GM04503 (cell line): ENCODE measurements around the gene MAST4.

Experiments used
- DNase-seq: peaks from one replicate; pipeline ENCODE4 v3.0.0-alpha.2; 2012; ENCODE audit warnings: low read depth

The MAST4 gene

DNA sequence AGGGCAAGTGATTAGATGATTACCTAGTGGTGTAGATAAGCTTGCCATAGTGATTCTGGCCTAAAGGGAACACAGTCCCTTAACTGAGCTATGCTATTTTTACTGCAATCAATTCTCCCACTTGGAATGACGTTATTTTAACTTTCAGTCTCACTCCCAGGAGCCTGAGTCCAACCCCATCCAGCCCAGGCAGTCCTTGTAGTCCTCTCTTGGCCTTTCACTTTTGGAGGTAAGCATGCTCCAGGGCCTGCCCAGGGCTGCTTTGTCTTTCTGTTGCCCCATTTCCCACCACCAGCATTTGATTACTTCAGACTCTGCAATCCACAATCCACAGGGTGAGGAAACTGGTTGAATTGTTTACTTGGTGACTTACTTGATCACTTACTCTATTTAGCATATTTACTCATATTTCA lies 367.4 kb downstream of the MAST4 start:
- no peak for DNase-seq

DNA sequence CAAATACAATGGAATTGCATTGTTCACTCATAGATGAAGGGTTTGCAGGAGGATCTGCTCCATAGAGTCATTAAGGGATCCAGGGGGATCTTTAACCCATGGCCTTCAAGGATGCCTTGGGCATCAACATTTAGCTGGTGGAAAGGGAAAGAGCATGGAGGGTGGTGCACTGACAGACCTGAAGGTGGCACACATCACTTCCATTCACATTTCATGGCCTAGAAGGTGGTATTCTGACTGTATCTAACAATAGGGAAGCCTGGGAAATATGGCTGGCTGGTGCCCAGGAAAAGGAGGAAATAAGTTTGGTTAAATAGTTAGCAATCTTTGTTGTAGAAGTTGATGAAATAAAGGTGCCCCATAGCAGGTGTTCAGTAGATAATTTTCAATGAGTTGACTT lies 370.2 kb downstream of the MAST4 start:
- DNase-seq, result no peak

DNA sequence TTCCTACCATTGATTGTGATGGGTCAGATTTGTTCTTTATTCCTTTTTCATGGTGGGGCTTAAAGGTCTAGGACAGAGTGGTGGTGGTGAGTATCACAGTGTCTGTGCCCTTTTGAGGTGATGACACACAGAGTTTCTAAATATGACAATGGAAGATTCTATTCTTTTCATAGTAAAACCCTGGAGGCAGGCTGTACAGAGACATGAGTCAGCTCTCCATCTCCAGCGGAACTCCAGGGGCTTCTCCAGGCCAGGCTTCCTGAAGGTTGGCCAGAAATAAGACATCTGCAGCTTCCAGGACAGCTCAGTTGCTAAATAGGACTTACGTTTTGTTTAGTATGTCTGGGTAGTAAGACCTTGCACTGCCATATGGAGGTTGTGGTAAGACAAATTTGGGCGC lies 370.9 kb downstream of the MAST4 start:
- no peak for DNase-seq

DNA sequence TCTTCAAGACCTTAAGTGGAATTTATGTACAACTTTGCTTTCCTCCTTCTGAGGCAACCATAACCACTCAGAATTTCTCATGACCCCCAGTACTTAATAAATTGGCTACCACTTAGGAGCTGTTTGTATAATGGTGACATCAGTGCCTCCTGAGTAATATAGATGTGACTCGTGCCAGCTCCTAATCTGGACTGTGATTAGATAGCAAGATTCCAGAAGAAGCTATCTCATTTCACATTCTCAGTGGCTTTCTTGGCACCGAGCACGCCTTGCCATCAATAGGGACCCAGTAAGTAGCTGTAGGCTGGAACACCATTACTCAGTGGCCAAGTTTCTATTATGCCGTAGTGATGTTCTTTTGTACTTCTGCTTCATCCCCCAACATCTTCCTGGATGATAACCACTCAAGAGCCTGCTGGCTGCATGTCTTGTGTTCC lies 371.7 kb downstream of the MAST4 start:
- DNase-seq, result no peak

DNA sequence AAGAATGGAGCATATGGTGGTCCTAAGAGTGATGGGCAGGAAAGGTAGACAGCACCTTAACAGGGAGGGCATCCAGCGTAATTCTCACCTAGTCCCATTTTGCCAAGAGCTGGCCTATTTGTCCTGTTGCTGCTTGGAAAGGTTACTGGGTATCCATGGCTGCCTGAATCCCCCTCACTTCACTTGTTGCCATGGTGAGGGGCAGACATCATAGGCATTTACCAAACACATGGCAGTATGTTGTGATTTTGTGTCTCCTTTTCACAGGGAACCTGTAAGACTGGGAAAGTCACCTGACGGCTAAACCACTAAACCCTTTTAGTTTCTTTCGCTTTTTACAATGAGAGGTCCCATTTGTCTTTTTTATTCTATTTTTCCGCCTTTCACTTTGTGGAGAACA lies 373.3 kb downstream of the MAST4 start:
- no peak for DNase-seq

DNA sequence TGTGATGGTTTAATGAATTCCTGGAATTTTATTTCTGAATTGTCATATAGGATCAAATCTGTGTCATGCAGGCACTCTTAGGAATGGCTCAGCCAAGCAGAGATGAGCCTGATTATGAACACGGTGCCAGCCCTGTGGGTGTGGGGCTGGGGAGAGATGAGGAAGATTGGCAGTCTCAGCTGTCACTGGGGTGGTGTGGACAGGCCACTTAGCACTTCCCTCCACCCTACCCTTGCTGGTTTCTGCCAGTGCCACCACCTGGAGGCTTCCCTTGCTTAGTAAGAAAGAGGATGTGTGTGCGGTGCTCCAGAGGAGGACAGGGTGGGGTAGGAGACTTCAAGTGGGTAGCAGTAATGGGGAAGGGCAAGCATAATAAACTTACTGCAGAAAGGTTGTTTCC lies 373.8 kb downstream of the MAST4 start:
- no peak for DNase-seq

DNA sequence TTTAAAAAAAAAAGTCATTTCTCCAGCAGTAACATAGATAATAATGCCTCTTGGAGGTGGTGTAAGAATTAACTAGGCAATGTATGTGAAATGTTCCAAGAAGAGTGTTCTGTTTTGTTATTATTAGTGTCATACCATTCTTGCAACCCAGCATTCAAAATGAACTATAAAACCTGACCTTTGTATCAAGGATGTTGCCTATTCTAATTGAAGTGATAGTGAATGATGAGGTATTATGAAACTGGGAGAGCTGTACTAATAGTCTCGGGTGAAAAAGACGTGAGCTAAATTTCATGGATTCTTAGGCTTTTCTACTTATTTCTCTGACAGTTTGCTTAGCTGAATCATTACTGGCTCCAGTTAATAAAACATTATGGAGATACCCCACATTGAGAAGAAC lies 375.8 kb downstream of the MAST4 start:
- no peak for DNase-seq

DNA sequence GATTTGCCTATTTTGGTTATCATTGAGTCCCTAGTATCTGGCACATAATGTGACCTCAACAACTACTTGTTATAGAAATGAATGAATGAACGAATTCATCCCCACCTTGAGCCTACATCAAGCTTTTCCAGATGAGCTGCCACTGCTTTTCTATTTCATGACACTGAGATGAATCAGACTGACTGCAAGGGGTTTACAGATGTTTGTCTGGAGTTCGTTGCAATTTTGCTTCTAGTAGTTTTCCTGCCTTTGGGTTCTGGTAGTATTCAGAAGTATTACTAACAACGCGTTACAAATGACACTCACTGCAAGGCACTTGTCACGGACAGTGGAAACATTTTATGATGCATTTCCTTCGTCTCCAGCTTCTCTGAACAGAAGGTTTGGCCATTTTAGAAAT lies 378.1 kb downstream of the MAST4 start:
- DNase-seq, result no peak

DNA sequence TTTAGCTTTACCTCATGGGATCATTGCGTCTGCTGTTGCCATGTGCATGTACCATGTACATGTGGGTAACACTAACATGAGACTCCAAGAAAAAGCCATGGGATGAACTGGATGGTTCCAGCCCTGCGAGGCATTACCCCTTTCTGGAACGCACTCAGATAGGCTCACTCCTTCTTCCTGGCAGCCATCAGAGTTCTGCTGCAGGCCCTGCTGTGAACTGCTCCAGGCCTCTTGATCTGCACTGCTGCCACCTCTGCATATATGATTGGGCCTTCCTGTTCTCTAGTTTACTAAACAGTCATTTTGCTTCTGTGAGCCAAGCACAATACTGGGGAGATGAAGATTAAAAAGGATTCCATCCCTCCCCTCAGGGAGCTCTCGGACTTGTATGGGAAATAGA lies 379.9 kb downstream of the MAST4 start:
- no peak for DNase-seq

DNA sequence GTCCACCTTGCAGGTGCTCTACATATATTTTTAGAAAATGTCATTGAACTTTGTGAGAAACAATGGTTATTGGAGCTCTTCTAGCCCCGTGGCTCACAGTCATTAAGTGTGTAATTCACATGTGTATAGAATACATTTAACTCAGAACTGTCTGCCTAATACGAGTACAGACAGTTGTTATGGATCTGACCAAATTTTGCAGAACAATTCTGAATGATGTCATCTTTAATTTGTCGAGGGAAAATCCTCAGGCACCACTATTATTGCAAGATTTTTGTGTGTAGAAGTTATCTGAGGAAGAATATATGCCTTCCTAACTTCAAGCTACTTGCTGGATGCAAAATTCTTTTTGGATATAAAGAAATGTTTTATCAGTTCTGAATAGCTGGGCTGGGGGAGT lies 383.5 kb downstream of the MAST4 start:
- no peak for DNase-seq

DNA sequence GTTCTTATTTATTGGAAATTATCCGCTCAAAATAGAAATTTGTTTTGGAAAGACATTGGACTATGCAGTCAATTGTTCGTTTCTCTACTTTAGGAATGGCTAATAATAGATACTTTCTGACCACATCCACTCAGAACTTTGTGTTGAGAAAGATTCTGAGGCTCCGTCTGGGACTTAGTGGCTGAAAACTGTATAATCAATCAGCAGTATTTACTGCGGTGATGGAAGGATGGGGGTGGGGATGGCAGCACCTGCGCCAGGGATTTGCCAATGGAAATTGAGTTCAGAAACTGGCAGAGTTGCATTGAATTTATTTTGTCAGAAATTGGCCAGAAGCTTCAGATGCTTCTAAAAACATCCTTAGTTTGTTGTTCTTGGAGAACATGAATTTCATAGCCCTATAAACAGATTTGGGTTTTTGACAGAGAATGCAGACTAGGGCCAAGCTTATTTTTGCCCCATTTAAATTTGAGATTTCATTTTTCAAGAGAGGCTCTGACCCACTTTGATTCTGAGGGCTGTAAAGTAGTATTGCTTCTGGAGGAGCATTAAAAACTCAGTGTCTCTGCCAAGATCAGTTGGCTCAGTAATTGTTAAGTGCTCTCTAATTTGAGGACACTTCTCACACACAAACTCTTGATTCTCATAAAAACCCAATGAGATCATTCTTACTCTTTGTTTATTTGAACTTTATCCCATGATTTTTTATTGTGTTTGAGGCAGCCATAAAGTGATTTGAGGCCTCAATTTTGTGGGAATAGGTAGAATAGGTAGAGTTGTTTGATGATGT lies 385.3 kb downstream of the MAST4 start:
- no peak for DNase-seq

DNA sequence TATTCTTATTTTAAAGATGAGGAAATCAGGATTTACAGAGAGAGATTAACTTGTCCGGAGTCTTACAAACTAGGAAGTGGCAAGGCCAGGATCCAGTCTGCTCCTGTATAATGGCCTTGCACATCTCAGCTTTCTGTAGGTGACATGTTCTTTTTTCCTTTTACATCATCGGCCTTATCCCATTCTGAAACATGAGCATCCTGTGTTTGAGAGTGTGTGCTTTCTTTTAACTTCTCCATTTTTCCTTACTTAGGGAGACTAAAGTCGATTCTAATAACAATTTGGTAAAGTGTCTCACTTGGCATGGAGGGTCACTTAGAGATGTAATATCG lies 385.8 kb downstream of the MAST4 start:
- no peak for DNase-seq

DNA sequence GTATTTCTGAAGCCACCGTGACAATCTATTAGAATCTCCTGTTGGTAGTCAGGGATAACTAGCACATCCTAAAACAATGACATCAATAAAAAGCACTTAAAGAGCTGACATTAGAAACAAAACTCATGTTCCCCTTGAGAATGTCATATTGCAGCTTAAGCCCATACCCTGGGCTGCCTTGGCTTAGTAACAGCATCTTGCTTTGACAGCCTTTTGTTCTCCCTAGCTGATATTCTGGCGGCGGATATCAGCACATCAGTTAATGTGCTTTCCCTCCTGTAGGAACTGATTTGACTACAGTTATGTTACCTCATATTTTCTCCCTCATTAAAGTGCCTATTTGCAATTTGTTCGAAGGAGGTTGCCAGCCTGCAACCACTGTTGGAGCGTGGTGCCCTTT lies 386.3 kb downstream of the MAST4 start:
- DNase-seq, result no peak

DNA sequence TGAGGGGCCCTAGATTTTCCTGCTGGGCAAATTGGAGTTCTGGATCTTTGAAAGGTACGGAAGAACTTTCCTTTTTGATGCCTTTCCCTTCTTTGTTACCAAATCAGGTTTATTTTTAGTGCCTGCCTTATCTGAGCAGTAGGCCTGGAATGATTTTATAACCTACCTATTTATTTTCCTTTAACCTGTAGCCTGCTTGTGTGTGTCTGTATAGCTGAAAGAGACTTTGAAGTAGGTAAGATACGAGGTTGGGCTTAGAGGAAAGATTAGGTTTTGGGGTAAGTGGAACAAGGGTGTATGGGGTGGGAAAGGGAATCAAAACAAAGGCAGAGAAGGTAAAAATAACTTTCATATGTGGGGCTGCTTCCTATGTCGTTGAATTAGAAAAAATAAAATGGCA lies 389.2 kb downstream of the MAST4 start:
- DNase-seq, result no peak

DNA sequence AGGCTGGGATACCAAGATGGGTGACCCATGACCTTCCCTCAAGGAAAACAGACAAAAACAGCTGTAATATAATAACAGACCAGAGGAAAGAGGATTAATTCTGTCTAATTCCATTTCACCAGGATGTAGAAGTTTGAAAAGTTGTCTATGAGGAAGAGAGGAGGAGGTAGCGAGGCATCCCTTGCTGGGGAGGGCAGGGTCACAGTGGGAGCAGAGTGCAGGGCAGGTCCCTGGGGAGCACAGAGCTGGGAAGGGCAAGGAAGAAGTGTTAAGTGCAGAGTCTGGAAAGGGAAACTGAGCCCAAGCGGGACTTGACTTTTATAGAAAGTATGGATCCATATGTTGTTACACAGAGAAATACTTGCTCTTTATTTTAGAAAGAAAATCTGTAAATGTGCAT lies 389.8 kb downstream of the MAST4 start:
- DNase-seq, result no peak

DNA sequence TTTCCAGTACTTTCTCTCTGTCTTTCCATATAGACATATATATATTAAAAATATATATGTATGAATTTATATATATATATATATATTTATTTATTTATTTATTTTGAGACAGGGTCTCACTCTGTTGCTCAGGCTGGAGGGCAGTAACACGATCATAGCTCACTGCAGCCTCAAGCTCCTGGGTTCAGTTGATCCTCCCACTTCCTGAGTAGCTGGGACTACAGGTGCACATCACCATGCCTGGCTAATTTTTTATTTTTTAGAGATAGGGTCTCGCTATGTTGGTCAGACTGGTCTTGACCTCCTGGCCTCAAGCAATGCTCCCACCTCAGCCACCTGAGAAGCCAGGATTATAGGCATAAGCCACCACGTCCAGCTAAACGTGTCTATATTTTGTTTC lies 390.3 kb downstream of the MAST4 start:
- DNase-seq, result no peak

DNA sequence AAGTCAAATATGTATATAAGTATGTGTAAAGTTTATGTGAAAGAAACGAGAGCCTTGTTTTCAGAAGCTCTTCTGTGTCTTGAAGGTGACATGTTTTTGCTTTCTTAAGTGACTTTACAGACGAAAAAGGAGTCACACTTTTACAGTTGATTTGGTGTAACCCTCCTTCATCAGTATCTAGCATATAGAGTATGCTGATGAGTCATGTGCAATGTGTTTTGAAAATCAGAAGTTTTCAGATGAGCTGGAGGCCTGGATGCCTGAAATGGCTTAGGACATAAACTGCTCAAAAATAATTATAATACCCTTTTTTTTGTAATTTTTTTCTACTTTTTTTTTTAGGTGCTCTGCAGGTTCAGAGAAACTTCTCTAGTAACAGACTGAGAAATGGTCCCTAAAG lies 390.9 kb downstream of the MAST4 start:
- DNase-seq, result no peak

DNA sequence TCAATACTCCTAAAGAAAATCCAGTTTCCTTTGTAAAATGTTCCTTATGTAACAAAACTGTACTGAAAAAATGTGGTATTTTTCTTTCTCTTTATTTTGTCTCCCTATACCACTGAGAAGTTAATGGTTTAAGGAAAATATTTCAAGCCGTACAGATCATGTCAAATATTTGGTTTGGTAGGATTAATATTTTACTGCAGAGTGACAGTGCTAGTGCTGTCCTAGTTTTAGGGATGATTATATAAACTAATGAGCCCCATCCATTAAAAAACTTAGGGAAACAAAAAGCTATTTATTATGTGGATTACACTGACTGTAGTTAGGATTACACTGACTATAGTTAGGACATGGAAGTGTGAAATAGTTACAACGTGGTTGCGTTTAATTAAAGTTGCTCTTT lies 391.3 kb downstream of the MAST4 start:
- DNase-seq, result no peak

DNA sequence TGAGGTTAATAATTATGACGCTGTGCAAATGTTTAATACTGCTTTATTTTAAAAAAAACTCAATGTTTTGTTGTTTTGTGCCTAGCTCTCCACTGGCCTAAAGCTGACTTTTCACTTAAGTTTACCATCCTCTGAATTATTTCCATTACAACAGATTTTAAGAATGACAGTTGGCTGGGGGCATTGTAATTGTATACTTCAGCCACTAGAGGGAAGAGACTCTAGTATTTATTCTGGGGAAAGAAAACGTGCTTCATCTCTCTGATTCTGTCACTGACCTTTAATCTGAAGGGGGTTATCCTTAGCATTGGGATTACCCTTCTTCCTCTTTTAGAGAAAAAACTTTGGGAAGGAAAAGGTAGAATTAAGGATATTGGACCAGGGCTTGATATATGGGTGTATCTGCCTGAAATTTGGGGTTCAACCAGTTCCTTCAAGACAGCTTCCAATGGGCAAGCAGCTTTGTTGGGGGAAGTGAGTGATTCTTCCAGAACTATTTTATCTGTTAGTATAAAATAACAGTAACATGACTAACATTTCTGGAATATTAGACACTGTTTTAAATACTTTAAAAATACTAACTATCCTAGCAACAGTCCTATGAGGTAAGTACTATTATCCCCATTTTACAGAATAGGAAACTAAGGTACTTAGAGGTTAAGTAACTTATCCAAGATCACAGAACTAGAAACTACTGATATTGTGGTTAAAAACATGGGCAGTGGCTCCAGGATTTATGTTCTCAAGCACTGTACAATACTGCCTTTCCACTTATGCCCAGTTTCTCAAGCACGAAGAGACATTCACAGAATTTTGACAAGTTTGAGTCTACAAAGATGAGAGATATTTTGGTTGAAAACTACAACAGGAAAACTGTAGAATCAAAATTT lies 392.0 kb downstream of the MAST4 start:
- DNase-seq, result no peak

DNA sequence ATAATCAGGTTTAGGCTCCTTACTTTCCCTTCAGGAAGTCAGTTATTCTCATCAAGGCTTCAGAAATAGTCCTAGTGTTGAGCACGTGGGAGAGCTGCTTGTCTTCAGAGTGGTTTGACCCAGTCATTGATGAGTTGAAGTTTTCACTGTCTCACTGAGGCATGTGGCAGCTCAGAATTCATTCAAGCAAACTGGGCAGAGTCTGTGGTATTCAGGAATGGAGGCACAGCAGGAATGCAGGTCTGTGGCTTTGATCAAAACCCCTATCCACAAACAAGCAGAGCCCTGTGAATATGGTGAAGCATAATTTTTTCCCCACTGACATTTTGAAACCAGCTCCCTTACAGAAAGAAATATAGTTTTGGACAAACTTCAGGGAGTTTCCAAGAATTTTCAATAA lies 393.1 kb downstream of the MAST4 start:
- no peak for DNase-seq

DNA sequence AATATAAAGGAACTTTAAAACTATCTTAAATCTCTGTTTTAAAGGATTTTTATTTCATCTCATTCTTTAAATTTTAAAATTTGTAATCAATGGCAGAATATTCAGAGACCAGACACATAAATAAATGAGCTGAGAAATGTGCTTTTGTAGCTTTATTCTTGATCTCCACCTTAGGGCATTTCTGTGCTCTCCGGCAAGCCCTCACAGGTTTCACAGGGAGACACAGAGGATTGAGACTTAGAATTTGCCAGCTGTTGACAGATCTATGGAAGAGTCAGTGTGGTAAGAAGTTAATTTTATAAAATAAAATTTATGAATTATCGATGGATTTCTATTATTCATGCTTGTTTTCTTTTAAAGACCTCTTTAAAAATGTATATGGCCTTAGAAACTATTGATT lies 393.6 kb downstream of the MAST4 start:
- DNase-seq, result no peak

DNA sequence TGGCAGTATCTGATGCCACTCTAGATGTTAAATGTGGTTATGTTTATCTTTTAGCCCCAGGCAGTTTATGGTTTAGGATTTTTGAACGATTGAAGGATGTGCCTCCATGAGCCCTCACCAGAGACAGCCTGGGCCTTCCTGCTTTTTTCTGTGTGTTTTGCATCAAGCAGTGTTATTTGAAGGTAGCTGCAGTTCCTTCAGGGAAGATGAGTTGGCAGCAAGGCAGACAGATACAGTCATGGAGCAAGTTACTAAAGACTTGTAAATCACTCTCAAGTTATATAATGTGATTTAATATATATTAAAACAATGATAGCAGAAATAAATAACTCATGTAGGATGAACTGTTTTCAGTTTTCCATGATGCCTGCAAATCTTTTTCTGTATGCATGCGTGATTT lies 395.6 kb downstream of the MAST4 start:
- no peak for DNase-seq

DNA sequence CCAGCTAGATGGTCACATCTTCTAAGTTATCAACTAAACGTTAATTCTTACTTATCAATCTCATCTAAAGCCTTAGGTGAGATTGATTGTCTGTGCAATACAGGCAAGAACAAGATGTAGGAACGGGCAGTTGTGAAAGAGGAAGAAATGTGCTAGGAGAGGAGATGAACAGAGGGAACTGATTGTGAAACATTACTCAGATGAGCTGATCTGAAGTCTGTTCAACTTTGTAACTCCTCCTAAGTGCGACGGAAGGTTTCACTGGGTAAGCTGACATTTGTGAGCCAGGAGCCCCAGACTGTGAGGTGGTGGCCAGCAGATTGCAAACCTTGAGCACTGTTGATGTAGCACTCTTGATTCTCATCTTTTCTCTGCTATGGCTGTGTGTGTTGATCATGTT lies 396.4 kb downstream of the MAST4 start:
- DNase-seq, result no peak

DNA sequence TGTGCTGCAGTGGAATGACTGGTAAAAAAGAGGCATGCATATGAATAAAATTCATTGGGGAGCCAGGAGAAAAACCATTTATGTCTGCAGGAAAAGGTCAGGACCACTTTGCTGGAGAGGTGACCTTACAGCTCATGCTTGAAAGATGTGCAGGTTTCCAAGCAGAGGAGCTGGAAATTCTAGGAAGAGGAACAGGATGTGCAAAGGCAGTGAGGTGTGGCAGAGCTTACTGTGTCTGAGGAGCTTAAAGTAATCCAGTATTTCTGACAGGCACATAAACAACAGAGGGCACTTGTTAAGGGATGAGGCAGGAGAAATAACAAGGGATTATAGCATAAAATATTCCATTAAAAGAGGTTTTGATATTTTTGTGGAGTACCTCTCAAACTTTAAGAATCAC lies 397.3 kb downstream of the MAST4 start:
- DNase-seq, result no peak
